Measurements from ENCODE around the gene HOXC11.

DNA sequence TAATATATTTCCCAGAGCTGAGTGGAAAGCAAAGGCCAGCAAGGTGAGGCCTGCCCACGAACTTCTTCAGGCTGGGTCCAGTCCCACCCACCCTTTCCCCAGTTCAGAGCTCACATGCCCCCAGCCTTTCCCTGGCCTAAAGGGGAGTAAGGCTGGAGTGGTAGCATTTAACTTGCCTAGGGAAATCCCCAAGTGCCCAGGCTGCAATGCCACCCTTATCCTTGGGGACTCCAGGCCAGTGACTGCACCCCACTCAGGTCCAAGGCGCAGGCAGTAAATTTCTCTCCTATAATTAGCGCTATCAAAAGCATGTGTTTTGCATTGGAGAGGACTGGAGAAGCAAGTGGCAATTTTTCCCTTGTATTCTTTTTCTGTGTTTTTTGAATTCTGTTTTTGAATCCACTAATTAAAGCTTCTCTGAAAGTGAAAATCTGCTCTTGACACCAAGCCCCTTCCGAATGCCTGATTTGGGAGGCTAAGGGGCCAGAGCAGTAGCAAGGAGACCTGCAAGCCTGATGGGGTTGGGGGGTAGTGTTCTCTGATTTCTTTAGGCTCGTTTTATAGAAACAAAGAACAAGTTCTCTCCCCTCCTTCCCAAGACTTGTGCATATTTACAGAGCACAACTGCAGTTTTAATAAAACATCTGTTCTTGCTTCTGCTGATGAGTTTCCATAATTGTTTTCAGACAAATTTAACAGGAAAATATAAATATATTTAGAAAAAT lies 51.8 kb downstream of the HOXC11 start:
- TF ChIP-seq, protein P1, sequence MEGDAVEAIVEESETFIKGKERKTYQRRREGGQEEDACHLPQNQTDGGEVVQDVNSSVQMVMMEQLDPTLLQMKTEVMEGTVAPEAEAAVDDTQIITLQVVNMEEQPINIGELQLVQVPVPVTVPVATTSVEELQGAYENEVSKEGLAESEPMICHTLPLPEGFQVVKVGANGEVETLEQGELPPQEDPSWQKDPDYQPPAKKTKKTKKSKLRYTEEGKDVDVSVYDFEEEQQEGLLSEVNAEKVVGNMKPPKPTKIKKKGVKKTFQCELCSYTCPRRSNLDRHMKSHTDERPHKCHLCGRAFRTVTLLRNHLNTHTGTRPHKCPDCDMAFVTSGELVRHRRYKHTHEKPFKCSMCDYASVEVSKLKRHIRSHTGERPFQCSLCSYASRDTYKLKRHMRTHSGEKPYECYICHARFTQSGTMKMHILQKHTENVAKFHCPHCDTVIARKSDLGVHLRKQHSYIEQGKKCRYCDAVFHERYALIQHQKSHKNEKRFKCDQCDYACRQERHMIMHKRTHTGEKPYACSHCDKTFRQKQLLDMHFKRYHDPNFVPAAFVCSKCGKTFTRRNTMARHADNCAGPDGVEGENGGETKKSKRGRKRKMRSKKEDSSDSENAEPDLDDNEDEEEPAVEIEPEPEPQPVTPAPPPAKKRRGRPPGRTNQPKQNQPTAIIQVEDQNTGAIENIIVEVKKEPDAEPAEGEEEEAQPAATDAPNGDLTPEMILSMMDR (conservative IDR thresholded peaks at IDR 0.05): no peak
- TF ChIP-seq EZH2 (IDR thresholded peaks at IDR 0.05; ENCODE audit: low read depth): no peak
